Measurements from ENCODE around the gene LTBP3. TPM values are rescaled to one million over a fixed set of nuclear protein-coding genes. Genes with fewer than 3 reads are reported as not detected.

Gene LTBP3
- total and polyA plus RNA-seq, 9 donors = 35.9 to 292 (median 188) TPM

GRCh38 chr11:65595131-65595530, 37.0 kb upstream of the LTBP3 start:
- H3K27me3 ChIP-seq = no peaks in the 10 kb centered on the region
- TF ChIP-seq EP300 (IDR thresholded peaks at IDR 0.05) = no peak
- no peak for TF ChIP-seq POLR2A (IDR thresholded peaks at IDR 0.05)
- TF ChIP-seq CTCF (IDR thresholded peaks at IDR 0.05) = no peak
- no peaks in the 10 kb centered on the region for H3K4me1 ChIP-seq (ENCODE audit: insufficient read depth)
- no peak overlapping the region for H3K27ac ChIP-seq
- DNase-seq = no peak
- WGBS, 3 donors = 65 to 72% (median 72%) methylated on average over 3 of the region's 3 CpGs
- H3K9me3 ChIP-seq = no peaks in the 10 kb centered on the region
- intact Hi-C loops (cut with DNase I) = no loop called here
- H3K4me3 ChIP-seq = no peak overlapping the region
- no peaks in the 10 kb centered on the region for H3K36me3 ChIP-seq

- TF ChIP-seq CTCF (IDR thresholded peaks at IDR 0.05) = peak in 2 of 3 donors; percentile 12 to 39
- TF ChIP-seq POLR2A (IDR thresholded peaks at IDR 0.05) = no peak
- Histone ChIP-seq H3K4me3 (no peak overlapping the region), H3K36me3 (no peaks in the 10 kb centered on the region), H3K27me3 (no peaks in the 10 kb centered on the region), H3K4me1 (ENCODE audit: insufficient read depth) (no peaks in the 10 kb centered on the region), H3K27ac (no peak overlapping the region), H3K9me3 (no peaks in the 10 kb centered on the region)
- 76 to 84% (median 82%) methylated on average over 19 to 26 of the region's 26 CpGs for WGBS, 3 donors
- peak in 1 of 5 donors; percentile 46 for DNase-seq
- intact Hi-C loops (cut with DNase I) = no loop called here
Measured at GRCh38 chr11:65593518-65594414, 35.6 kb upstream of the LTBP3 start.

- Histone ChIP-seq H3K27me3 (no peaks in the 10 kb centered on the region), H3K27ac (no peak overlapping the region), H3K4me1 (ENCODE audit: insufficient read depth) (no peaks in the 10 kb centered on the region), H3K36me3 (no peaks in the 10 kb centered on the region), H3K4me3 (no peak overlapping the region), H3K9me3 (no peaks in the 10 kb centered on the region)
- WGBS, 3 donors = 83 to 86% (median 84%) methylated on average over 22 of the region's 22 CpGs
- no peak for DNase-seq
- TF ChIP-seq EP300 (IDR thresholded peaks at IDR 0.05) = no peak
- no peak for TF ChIP-seq POLR2A (IDR thresholded peaks at IDR 0.05)
- TF ChIP-seq CTCF (IDR thresholded peaks at IDR 0.05) = no peak
- intact Hi-C loops (cut with DNase I) = no loop called here
Measured at GRCh38 chr11:65592858-65593517, 34.8 kb upstream of the LTBP3 start.

GRCh38 chr11:65591939-65592857, 34.0 kb upstream of the LTBP3 start:
- 72 to 82% (median 81%) methylated on average over 87 to 106 of the region's 106 CpGs for WGBS, 3 donors
- intact Hi-C loops (cut with DNase I) = no loop called here
- no peaks in the 10 kb centered on the region for H3K36me3 ChIP-seq
- no peak for TF ChIP-seq EP300 (IDR thresholded peaks at IDR 0.05)
- no peak for TF ChIP-seq POLR2A (IDR thresholded peaks at IDR 0.05)
- no peak for TF ChIP-seq CTCF (IDR thresholded peaks at IDR 0.05)
- H3K4me3 ChIP-seq = no peak overlapping the region
- no peaks in the 10 kb centered on the region for H3K4me1 ChIP-seq (ENCODE audit: insufficient read depth)
- no peak overlapping the region for H3K27ac ChIP-seq
- no peaks in the 10 kb centered on the region for H3K27me3 ChIP-seq
- peak in 1 of 5 donors; percentile 42 for DNase-seq
- no peaks in the 10 kb centered on the region for H3K9me3 ChIP-seq
